ENCODE data around the gene KCNIP1.

KCNIP1 gene

GRCh38 chr5:170554521-170555267 lies 50.9 kb downstream of the KCNIP1 start (continued):
- TF ChIP-seq ATF2 (tag by site-specific recombination; IDR thresholded peaks at IDR 0.05; ENCODE audit: low read depth) (no peak), ZNF791 (tag by site-specific recombination; IDR thresholded peaks at IDR 0.05) (no peak), BCL6B (tag by site-specific recombination; IDR thresholded peaks at IDR 0.05) (no peak), ZNF266 (tag by site-specific recombination; IDR thresholded peaks at IDR 0.05; ENCODE audit: low read depth) (no peak), PATZ1 (tag by site-specific recombination; IDR thresholded peaks at IDR 0.05) (peak; percentile 51; the same call in 1 of the 2 replicates), ZNF121 (tag by site-specific recombination; IDR thresholded peaks at IDR 0.05) (no peak), ZNF394 (tag by site-specific recombination; IDR thresholded peaks at IDR 0.05; ENCODE audit: borderline replicate concordance) (peak; percentile 34; the same call in 1 of the 2 replicates), RBAK (tag by site-specific recombination; IDR thresholded peaks at IDR 0.05) (no peak), BCL11A (tag by site-specific recombination; IDR thresholded peaks at IDR 0.05; ENCODE audit: low read depth) (no peak), HIC1 (tag by site-specific recombination; IDR thresholded peaks at IDR 0.05) (no peak), ZNF645 (tag by site-specific recombination; IDR thresholded peaks at IDR 0.05) (no peak), ZNF513 (tag by site-specific recombination; IDR thresholded peaks at IDR 0.05) (no peak), SCRT2 (tag by site-specific recombination; IDR thresholded peaks at IDR 0.05) (no peak), ZFP3 (tag by site-specific recombination; IDR thresholded peaks at IDR 0.05; ENCODE audit: low read depth) (no peak), TRIM28 (IDR thresholded peaks at IDR 0.05; ENCODE audit: borderline replicate concordance, low read length) (peak; percentile 76; the same call in 1 of the 2 replicates), ZNF621 (tag by site-specific recombination; IDR thresholded peaks at IDR 0.05) (no peak), ELK4 (IDR thresholded peaks at IDR 0.05; ENCODE audit: borderline replicate concordance, low read depth, low read length) (no peak), PRDM1 (tag by site-specific recombination; IDR thresholded peaks at IDR 0.05) (no peak), ZSCAN23 (tag by site-specific recombination; IDR thresholded peaks at IDR 0.05) (no peak), ZNF48 (tag by site-specific recombination; IDR thresholded peaks at IDR 0.05) (no peak), ZBTB21 (tag by site-specific recombination; IDR thresholded peaks at IDR 0.05) (no peak), MYNN (tag by site-specific recombination; IDR thresholded peaks at IDR 0.05; ENCODE audit: borderline replicate concordance) (no peak), ZFP69B (tag by site-specific recombination; IDR thresholded peaks at IDR 0.05) (0 out of 2 replicates have a peak, but pooled peaks have one; percentile 28), ZNF366 (tag by site-specific recombination; conservative IDR thresholded peaks at IDR 0.05) (peak; percentile 52; the same call in 1 of the 2 replicates), SP7 (tag by site-specific recombination; IDR thresholded peaks at IDR 0.05) (peak; percentile 96), ZNF514 (tag by site-specific recombination; IDR thresholded peaks at IDR 0.05) (no peak), ZBTB17 (tag by site-specific recombination; IDR thresholded peaks at IDR 0.05) (peak; percentile 96), ZSCAN16 (tag by site-specific recombination; IDR thresholded peaks at IDR 0.05) (no peak), IKZF3 (tag by site-specific recombination; IDR thresholded peaks at IDR 0.05) (peak; percentile 4; the same call in 1 of the 2 replicates)

Data from HEK293 (cell line).